Thoracic aorta (tissue), 2 donors: ENCODE data around the gene PHACTR4. TPM values are rescaled to one million over a fixed set of nuclear protein-coding genes. Genes with fewer than 3 reads are reported as not detected.
"Not testable (repeated sequence)": the region's sequence is repeated elsewhere in the genome, so short reads cannot be mapped to it uniquely, and the experiment has no call there.

Experiments used
- ATAC-seq: fragments of 150-250 bp; one replicate; pipeline ENCODE4 v1.8.0; 2017; ENCODE audit warnings: low read depth; ENCODE audit not compliant: insufficient number of reproducible peaks, low FRiP score
- DNase-seq: peaks from one replicate; pipeline ENCODE4 v3.0.0-alpha.2; 2020; ENCODE audit warnings: low spot score
- H3K27ac ChIP-seq, 2 donors: fragments of 200-600 bp; sonication (generic); 1 replicate in 1 of 2; 2 replicates in 1 of 2; pipeline ENCODE4 v1.5.1; 2016; ENCODE audit warnings: mild to moderate bottlenecking in 2 of 2, moderate library complexity in 2 of 2
- H3K27me3 ChIP-seq: fragments of 200-600 bp; sonication (generic); replicated peaks from 2 replicates; pipeline ENCODE4 v1.6.0; 2016; ENCODE audit warnings: mild to moderate bottlenecking; ENCODE audit not compliant: insufficient read depth
- H3K36me3 ChIP-seq: fragments of 200-600 bp; sonication (generic); one replicate; pipeline ENCODE4 v1.5.1; 2016
- H3K4me1 ChIP-seq, 2 donors: fragments of 200-600 bp; sonication (generic); 1 replicate in 1 of 2; 2 replicates in 1 of 2; pipeline versions ENCODE4 v1.5.1 to v1.6.0; 2016; ENCODE audit warnings: low read depth in 2 of 2, mild to moderate bottlenecking in 1 of 2; ENCODE audit not compliant: control insufficient read depth in 1 of 2
- H3K4me3 ChIP-seq: fragments of 200-600 bp; sonication (generic); 2 replicates; pipeline ENCODE4 v1.5.1; 2016; ENCODE audit warnings: mild to moderate bottlenecking
- H3K9me3 ChIP-seq: fragments of 200-600 bp; sonication (generic); 2 replicates; pipeline ENCODE4 v1.5.1; 2016
- total RNA-seq, 2 donors: library from RNA; depleted of rRNA; stranded (reverse); fragments of >200 nt; gene quantifications; one replicate each; pipeline versions ENCODE4 v1.1.0 to v1.2.3, GENCODE V29; 2016
- TF ChIP-seq, protein P1 (sequence below): fragments of 200-600 bp; sonication (generic); IDR thresholded peaks from one replicate; pipeline ENCODE4 v1.5.1; 2019; ENCODE audit warnings: antibody characterized with exemption

Gene PHACTR4
- total RNA-seq, 2 donors from 2014 or later, result 17.6 to 30.8 TPM

DNA sequence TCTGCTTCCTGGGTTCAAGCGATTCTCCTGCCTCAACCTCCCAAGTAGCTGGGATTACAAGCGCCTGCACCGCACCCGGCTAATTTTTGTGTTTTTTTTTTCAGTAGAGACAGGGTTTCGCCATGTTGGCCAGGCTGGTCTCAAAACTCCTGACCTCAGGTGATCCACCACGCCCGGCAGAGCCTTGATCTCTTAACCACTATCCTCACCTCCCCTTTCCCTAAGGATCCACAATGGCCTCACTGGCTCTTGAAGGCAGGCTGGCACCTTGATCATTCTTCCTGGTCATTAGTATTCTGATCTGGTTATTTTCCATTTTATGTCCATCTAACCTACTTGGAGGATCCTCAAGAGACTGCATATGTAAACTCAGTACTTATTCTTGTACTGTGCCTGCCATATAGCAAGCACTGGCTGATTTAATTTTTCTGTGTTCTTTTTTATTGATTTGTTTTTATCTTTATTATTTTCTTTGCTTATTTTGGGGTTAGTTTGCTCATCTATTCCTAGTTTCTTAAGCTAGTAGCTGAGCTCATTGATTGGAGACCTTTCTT, 142.6 kb downstream of the PHACTR4 start:
- Histone ChIP-seq H3K36me3 (peaks cover 32% of the 10 kb centered on the region), H3K9me3 (no peaks in the 10 kb centered on the region), H3K27ac (no peak overlapping the region), H3K4me3 (no peak overlapping the region), H3K27me3 (no peaks in the 10 kb centered on the region), H3K4me1 (peaks cover 22 to 41% of the 10 kb centered on the region in 2 donors)
- DNase-seq (no peak), ATAC-seq (no peak)
- TF ChIP-seq, protein P1, sequence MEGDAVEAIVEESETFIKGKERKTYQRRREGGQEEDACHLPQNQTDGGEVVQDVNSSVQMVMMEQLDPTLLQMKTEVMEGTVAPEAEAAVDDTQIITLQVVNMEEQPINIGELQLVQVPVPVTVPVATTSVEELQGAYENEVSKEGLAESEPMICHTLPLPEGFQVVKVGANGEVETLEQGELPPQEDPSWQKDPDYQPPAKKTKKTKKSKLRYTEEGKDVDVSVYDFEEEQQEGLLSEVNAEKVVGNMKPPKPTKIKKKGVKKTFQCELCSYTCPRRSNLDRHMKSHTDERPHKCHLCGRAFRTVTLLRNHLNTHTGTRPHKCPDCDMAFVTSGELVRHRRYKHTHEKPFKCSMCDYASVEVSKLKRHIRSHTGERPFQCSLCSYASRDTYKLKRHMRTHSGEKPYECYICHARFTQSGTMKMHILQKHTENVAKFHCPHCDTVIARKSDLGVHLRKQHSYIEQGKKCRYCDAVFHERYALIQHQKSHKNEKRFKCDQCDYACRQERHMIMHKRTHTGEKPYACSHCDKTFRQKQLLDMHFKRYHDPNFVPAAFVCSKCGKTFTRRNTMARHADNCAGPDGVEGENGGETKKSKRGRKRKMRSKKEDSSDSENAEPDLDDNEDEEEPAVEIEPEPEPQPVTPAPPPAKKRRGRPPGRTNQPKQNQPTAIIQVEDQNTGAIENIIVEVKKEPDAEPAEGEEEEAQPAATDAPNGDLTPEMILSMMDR, result no peak

GRCh38 chr1:28514445-28514933, 144.9 kb downstream of the PHACTR4 start:
- not testable (repeated sequence) for H3K9me3 ChIP-seq, DNase-seq, H3K27me3 ChIP-seq, ATAC-seq, H3K27ac ChIP-seq, H3K4me3 ChIP-seq
- Histone ChIP-seq H3K36me3 (peaks cover 23% of the 10 kb centered on the region), H3K4me1 (peaks cover 9 to 31% of the 10 kb centered on the region in 2 donors)

- ATAC-seq, result no peak
- no peak for DNase-seq
- Histone ChIP-seq H3K36me3 (peaks cover 9% of the 10 kb centered on the region), H3K27me3 (no peaks in the 10 kb centered on the region), H3K27ac (no peak overlapping the region), H3K4me3 (no peak overlapping the region), H3K4me1 (peaks cover 8 to 23% of the 10 kb centered on the region in 2 donors), H3K9me3 (no peaks in the 10 kb centered on the region)
- TF ChIP-seq, protein P1, result no peak
These were observed 147.0 kb downstream of the PHACTR4 start for GRCh38 chr1:28516518-28516956.

- H3K4me1 ChIP-seq, result peaks cover 8 to 15% of the 10 kb centered on the region in 2 donors
- TF ChIP-seq, protein P1, result no peak
- H3K4me3 ChIP-seq, result peak overlapping the region; percentile 77
- ATAC-seq, result peak; percentile 15
- no peaks in the 10 kb centered on the region for H3K9me3 ChIP-seq
- H3K27ac ChIP-seq, result peak overlapping the region in 1 of 2 donors; percentile 56
- H3K36me3 ChIP-seq, result peaks cover 6% of the 10 kb centered on the region
- DNase-seq, result no peak
- no peaks in the 10 kb centered on the region for H3K27me3 ChIP-seq
These were observed 148.1 kb downstream of the PHACTR4 start for GRCh38 chr1:28517649-28517999.

DNA sequence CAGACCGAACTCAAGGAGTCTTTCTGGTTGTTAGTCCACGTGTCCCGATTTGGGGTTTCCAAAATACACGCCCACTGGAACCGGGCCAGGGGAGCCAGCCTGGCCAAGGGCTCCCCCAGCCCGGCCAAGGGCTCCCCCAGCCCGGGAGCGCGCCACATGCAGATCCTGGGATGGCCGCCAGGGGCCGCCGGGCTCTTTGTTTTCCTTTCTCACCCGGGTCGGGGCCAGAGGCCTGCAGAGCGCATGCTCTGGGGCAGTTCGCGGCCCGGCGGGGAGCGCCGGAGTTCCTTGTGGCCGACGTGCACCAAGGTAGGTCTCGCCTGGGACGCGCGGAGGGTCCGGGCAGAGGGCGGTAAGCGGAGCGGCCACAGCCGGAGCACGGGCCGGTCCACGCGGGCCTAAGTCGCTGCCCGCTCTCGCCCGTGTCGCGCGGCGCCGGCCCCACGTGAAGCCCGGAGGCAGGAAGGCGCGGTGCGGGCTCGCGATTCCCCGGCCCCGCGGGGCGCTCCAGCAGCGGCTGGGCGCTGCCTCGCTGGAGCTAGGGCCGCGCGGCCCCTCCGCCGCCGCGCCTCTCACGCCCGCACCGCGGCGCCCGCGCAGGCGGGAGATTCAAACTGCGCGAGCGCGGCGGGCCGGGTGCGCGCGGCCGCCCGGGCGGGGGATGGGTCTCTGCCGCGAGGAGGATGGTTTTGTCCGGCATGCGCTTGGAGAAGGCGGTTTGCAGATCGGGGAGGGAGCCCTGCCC, 148.6 kb downstream of the PHACTR4 start:
- no peaks in the 10 kb centered on the region for H3K9me3 ChIP-seq
- peak overlapping the region; percentile 77 for H3K4me3 ChIP-seq
- H3K27me3 ChIP-seq, result no peaks in the 10 kb centered on the region
- H3K27ac ChIP-seq, result peak overlapping the region; percentile 45 to 56
- peaks cover 4% of the 10 kb centered on the region for H3K36me3 ChIP-seq
- DNase-seq, result peak; percentile 45
- peak; percentile 79 for ATAC-seq
- TF ChIP-seq, protein P1, result peak; percentile 99
- H3K4me1 ChIP-seq, result peaks cover 8 to 14% of the 10 kb centered on the region in 2 donors
